HepG2 (cell line): ENCODE measurements around the gene PADI1.

Source experiments
- EHMT2 ChIP-seq: fragments of 200-600 bp; sonication (generic); IDR thresholded peaks from 2 replicates; pipeline ENCODE4 v1.7.0; 2017; ENCODE audit warnings: antibody characterized with exemption, low read depth, low read length, borderline replicate concordance
- EP300 ChIP-seq, 3 experiments: sonication (generic) in 1 of 3; formaldehyde crosslinking in 1 of 3; IDR thresholded peaks; 2 replicates each; pipeline versions ENCODE4 v1.5.1 to v1.6.1; 2011 to 2020; ENCODE audit warnings: low read depth in 2 of 3, low read length in 2 of 3, borderline replicate concordance in 1 of 3, improper control_type of control experiment in 1 of 3, mild to moderate bottlenecking in 1 of 3, missing genetic modification reagents in 1 of 3, moderate library complexity in 1 of 3
- GTF2F1 ChIP-seq: fragments of 150-350 bp; IDR thresholded peaks from 2 replicates; pipeline ENCODE4 v1.6.1; 2014; ENCODE audit warnings: low read length
- HDAC6 ChIP-seq: fragments of 200-600 bp; sonication (generic); IDR thresholded peaks from 2 replicates; pipeline ENCODE4 v1.7.0; 2017; ENCODE audit warnings: mild to moderate bottlenecking, antibody characterized with exemption, low read length, low read depth
- MAFK ChIP-seq, 2 experiments: IDR thresholded peaks in 1 of 2; conservative IDR thresholded peaks in 1 of 2; 2 replicates each; pipeline ENCODE4 v1.6.1; 2011; ENCODE audit warnings: improper control_type of control experiment in 2 of 2, low read length in 2 of 2
- MAX ChIP-seq: IDR thresholded peaks from 2 replicates; pipeline ENCODE4 v1.6.1; 2012; ENCODE audit warnings: inconsistent platforms
- NFIC ChIP-seq: IDR thresholded peaks from 2 replicates; pipeline ENCODE4 v1.6.1; 2012; ENCODE audit warnings: mild to moderate bottlenecking, low read length, inconsistent platforms
- TARDBP ChIP-seq: sonication (generic); formaldehyde crosslinking; IDR thresholded peaks from 2 replicates; pipeline ENCODE4 v1.8.0; 2022; ENCODE audit warnings: mild to moderate bottlenecking, missing genetic modification reagents
- WIZ ChIP-seq: sonication (generic); formaldehyde crosslinking; IDR thresholded peaks from 2 replicates; pipeline ENCODE4 v1.5.1; 2020; ENCODE audit warnings: mild to moderate bottlenecking, missing genetic modification reagents
- ZNF646 ChIP-seq: sonication (generic); formaldehyde crosslinking; IDR thresholded peaks from 2 replicates; pipeline ENCODE4 v1.9.0; 2021; ENCODE audit warnings: mild to moderate bottlenecking, missing genetic modification reagents
- ZZZ3 ChIP-seq: sonication (generic); formaldehyde crosslinking; IDR thresholded peaks from 2 replicates; pipeline ENCODE4 v1.4.0; 2020; ENCODE audit warnings: missing genetic modification reagents, mild to moderate bottlenecking, borderline replicate concordance
- TF ChIP-seq, protein P1 (sequence below): sonication (generic); formaldehyde crosslinking; IDR thresholded peaks from 2 replicates; pipeline ENCODE4 v1.5.0; 2020; ENCODE audit warnings: mild to moderate bottlenecking, missing genetic modification reagents, moderate library complexity

DNA sequence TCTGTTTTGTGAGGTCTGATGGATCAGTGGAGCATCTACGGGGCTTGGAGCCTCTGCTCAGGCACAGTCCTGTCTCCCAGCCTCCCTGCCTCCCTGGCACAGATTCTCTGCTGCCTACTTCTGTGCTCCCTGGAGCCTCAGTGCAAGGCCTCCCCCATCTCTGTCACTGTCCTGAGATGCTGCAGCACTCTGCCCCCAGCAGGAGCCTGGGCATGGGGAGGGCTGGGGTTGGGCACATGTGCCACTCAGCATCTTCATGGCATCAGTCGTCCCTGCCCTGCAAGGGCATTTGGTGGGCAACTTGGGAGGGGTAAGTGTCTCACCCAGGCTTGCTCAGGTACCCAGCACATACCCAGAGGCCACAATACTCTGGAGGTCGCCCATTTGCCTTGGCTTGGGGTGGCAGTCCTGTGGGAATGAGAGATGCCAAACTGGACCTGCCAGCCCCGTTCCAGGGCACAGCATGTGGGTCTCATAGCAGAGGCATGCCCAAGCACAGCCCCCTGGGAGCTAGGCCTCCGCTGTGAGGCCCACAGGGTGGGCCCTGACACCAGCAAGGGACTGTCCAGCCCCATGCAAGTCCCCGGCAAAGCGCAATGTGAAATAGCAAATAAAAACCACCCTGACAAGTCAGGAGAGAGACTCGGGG lies 72.7 kb downstream of the PADI1 start:
- TF ChIP-seq, protein P1, sequence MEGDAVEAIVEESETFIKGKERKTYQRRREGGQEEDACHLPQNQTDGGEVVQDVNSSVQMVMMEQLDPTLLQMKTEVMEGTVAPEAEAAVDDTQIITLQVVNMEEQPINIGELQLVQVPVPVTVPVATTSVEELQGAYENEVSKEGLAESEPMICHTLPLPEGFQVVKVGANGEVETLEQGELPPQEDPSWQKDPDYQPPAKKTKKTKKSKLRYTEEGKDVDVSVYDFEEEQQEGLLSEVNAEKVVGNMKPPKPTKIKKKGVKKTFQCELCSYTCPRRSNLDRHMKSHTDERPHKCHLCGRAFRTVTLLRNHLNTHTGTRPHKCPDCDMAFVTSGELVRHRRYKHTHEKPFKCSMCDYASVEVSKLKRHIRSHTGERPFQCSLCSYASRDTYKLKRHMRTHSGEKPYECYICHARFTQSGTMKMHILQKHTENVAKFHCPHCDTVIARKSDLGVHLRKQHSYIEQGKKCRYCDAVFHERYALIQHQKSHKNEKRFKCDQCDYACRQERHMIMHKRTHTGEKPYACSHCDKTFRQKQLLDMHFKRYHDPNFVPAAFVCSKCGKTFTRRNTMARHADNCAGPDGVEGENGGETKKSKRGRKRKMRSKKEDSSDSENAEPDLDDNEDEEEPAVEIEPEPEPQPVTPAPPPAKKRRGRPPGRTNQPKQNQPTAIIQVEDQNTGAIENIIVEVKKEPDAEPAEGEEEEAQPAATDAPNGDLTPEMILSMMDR (CRISPR knock-in tag), result no peak
- no peak for TF ChIP-seq TARDBP (CRISPR knock-in tag)
- no peak for TF ChIP-seq ZNF646 (CRISPR knock-in tag)
- no peak for TF ChIP-seq NFIC
- no peak for TF ChIP-seq GTF2F1
- no peak for TF ChIP-seq EP300 (IDR thresholded peaks at IDR 0.05; ENCODE audit: low read depth in 2 of 2, low read length in 2 of 2)
- TF ChIP-seq EP300 (CRISPR knock-in tag; IDR thresholded peaks at IDR 0.05; ENCODE audit: borderline replicate concordance), result no peak
- TF ChIP-seq ZZZ3, result no peak
- no peak for TF ChIP-seq HDAC6
- no peak for TF ChIP-seq EHMT2
- no peak for TF ChIP-seq MAX
- TF ChIP-seq WIZ (CRISPR knock-in tag), result no peak
- TF ChIP-seq MAFK (conservative IDR thresholded peaks at IDR 0.05 in 1 of 2, IDR thresholded peaks at IDR 0.05 in 1 of 2; ENCODE audit: low read length in 2 of 2), result no peak
